GM21786 (cell line): ENCODE measurements around the gene HSD3B7.
"Not testable (repeated sequence)": the region's sequence is repeated elsewhere in the genome, so short reads cannot be mapped to it uniquely, and the experiment has no call there.

Experiments
- ATAC-seq: cut with Tn5 transposase; IDR thresholded peaks from one replicate; pipeline ENCODE4 v1.9.1; 2021; ENCODE audit not compliant: unreplicated experiment

Gene HSD3B7

GRCh38 chr16:31017756-31018155 is 32.7 kb downstream of the HSD3B7 start:
- not testable (repeated sequence) for ATAC-seq

GRCh38 chr16:31020536-31020935 is 35.5 kb downstream of the HSD3B7 start:
- ATAC-seq, result no peak

- no peak for ATAC-seq
Measured at GRCh38 chr16:31022544-31023251, 37.7 kb downstream of the HSD3B7 start.

GRCh38 chr16:31023252-31023602 is 38.2 kb downstream of the HSD3B7 start:
- no peak for ATAC-seq

- ATAC-seq, result no peak
Measured at GRCh38 chr16:31023627-31024226, 38.7 kb downstream of the HSD3B7 start.

GRCh38 chr16:31025339-31025738 is 40.3 kb downstream of the HSD3B7 start:
- ATAC-seq, result no peak

GRCh38 chr16:31029272-31029671 is 44.3 kb downstream of the HSD3B7 start:
- no peak for ATAC-seq

GRCh38 chr16:31031276-31031675 is 46.3 kb downstream of the HSD3B7 start:
- no peak for ATAC-seq

GRCh38 chr16:31032736-31033708 is 48.0 kb downstream of the HSD3B7 start, which contains the start of gene STX4:
Gene STX4 (plus strand): TSS chr16:31033558. CDS start chr16:31033806, 248 bp downstream.
- ATAC-seq, result peak; percentile 80

- ATAC-seq, result peak; percentile 45
Measured at GRCh38 chr16:31033709-31034492, 48.9 kb downstream of the HSD3B7 start.

GRCh38 chr16:31036691-31037090 is 51.7 kb downstream of the HSD3B7 start:
- no peak for ATAC-seq
